GM10266 (cell line): ENCODE data around the gene TFAP2D.

Experiments used
- DNase-seq: peaks from one replicate; pipeline ENCODE4 v3.0.0; 2012; ENCODE audit errors: extremely low spot score
- CTCF ChIP-seq: IDR thresholded peaks from 2 replicates; pipeline ENCODE4 v1.5.1; 2012; ENCODE audit warnings: mild to moderate bottlenecking, low read depth; ENCODE audit not compliant: control insufficient read depth, insufficient read depth; ENCODE audit errors: missing control alignments

Gene TFAP2D

DNA sequence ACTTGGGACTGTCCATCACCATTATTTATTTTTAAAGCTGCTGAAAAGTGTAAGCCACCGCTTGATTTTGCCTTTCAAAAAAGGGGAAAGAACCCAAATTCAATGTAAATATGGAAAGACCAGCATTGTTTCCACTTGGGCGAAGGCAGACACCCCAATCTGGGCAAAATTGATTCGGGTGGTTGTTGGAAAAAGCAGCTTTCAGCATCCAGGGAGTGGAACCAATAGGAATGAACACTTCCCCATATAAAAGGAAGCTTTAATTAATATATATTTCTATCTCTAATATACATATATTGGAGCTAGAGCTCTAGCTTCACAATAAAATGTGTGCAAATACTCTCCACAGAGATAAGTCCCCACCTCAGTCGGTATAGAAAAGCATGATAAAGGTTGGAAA lies at the start of gene TFAP2D:
TFAP2D (plus strand) TSS at position 301 of the 400 bp plus-strand sequence. CDS start 530 bp downstream, outside the sequence.
- no peak for TF ChIP-seq CTCF
- no peak for DNase-seq

DNA sequence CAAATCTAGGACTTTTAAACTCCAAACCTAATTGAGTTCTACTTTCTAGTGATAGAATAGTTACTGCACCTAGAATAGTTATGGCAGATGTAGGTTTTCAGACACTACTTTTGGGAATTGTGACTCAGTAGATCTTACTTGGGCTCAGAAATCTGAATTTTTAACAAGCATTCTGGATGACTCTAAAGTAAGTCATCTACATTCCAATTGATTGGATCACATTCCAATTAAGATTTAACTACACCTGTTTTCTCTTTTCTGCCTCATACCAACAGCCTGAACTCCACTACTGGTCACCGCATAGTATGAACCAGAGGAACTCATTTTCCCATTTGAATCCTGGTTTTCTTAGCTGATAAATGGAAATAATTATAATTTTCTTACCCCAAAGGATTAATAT lies 49.5 kb upstream of the TFAP2D start:
- no peak for TF ChIP-seq CTCF
- no peak for DNase-seq

GRCh38 chr6:50666089-50666488 lies 47.2 kb upstream of the TFAP2D start:
- DNase-seq: no peak
- no peak for TF ChIP-seq CTCF

- DNase-seq: no peak
- TF ChIP-seq CTCF: no peak
Observed at GRCh38 chr6:50681213-50681824, 32.0 kb upstream of the TFAP2D start.

GRCh38 chr6:50689210-50689609 lies 24.1 kb upstream of the TFAP2D start:
- TF ChIP-seq CTCF: no peak

GRCh38 chr6:50691814-50692495 lies 21.4 kb upstream of the TFAP2D start:
- DNase-seq: no peak
- no peak for TF ChIP-seq CTCF

More at GRCh38 chr6:50689210-50689609, 24.1 kb upstream of the TFAP2D start:
- no peak for DNase-seq

GRCh38 chr6:50698546-50698945 lies 14.8 kb upstream of the TFAP2D start:
- DNase-seq: no peak

More at GRCh38 chr6:50698546-50698945, 14.8 kb upstream of the TFAP2D start:
- no peak for TF ChIP-seq CTCF
